GM23338 (cell line): Measurements from ENCODE around the gene HAUS8. TPM values are rescaled to one million over a fixed set of nuclear protein-coding genes. Genes with fewer than 3 reads are reported as not detected.

Source experiments
- ATAC-seq: fragments of 200-7000 bp; cut with Tn5 transposase; 3 replicates; pipeline ENCODE4 v1.9.1; 2020
- DNase-seq: peaks from one replicate; pipeline ENCODE4 v3.0.0-alpha.2; 2015; ENCODE audit warnings: low spot score
- H2AFZ ChIP-seq: fragments of 200-600 bp; sonication (generic); 2 replicates; pipeline ENCODE4 v1.8.0; 2016; ENCODE audit warnings: antibody characterized with exemption, mild to moderate bottlenecking, moderate library complexity
- H3F3A ChIP-seq: fragments of 200-600 bp; sonication (generic); replicated peaks from 2 replicates; pipeline ENCODE4 v1.8.0; 2017; ENCODE audit warnings: antibody characterized with exemption, mixed run types, low read depth
- H3K27ac ChIP-seq: fragments of 200-600 bp; sonication (generic); 2 replicates; pipeline ENCODE4 v1.6.1; 2016; ENCODE audit warnings: low read depth
- H3K27me3 ChIP-seq: fragments of 200-600 bp; sonication (generic); 2 replicates; pipeline ENCODE4 v1.8.0; 2016; ENCODE audit warnings: mild to moderate bottlenecking, mixed run types, moderate library complexity; ENCODE audit not compliant: insufficient read depth
- H3K36me3 ChIP-seq: fragments of 200-600 bp; sonication (generic); 2 replicates; pipeline ENCODE4 v1.8.0; 2016; ENCODE audit warnings: mild to moderate bottlenecking; ENCODE audit not compliant: insufficient read depth
- H3K4me1 ChIP-seq: fragments of 200-600 bp; sonication (generic); 2 replicates; pipeline ENCODE4 v1.8.0; 2016; ENCODE audit warnings: mild to moderate bottlenecking, moderate library complexity; ENCODE audit not compliant: insufficient read depth
- H3K4me2 ChIP-seq: fragments of 200-600 bp; sonication (generic); 2 replicates; pipeline ENCODE4 v1.7.1; 2017; ENCODE audit warnings: mixed run types
- H3K4me3 ChIP-seq: fragments of 200-600 bp; sonication (generic); 2 replicates; pipeline ENCODE4 v1.6.1; 2016; ENCODE audit warnings: mixed run types
- H3K79me2 ChIP-seq: fragments of 200-600 bp; sonication (generic); replicated peaks from 2 replicates; pipeline ENCODE4 v1.8.0; 2017; ENCODE audit warnings: mild to moderate bottlenecking; ENCODE audit not compliant: insufficient read depth
- H3K9me2 ChIP-seq: fragments of 200-600 bp; sonication (generic); 2 replicates; pipeline ENCODE4 v1.8.0; 2017; ENCODE audit not compliant: insufficient read depth
- H4K20me1 ChIP-seq: fragments of 200-600 bp; sonication (generic); replicated peaks from 2 replicates; pipeline ENCODE4 v1.8.0; 2017; ENCODE audit warnings: mild to moderate bottlenecking; ENCODE audit not compliant: insufficient read depth
- H3K27ac Mint-ChIP-seq: 2 replicates; pipeline ENCODE4 v1.8.0; 2020; ENCODE audit warnings: inconsistent platforms, mild to moderate bottlenecking, moderate library complexity, mixed read lengths
- H3K27me3 Mint-ChIP-seq: 3 replicates; pipeline ENCODE4 v1.8.0; 2022; ENCODE audit warnings: low read depth, mild to moderate bottlenecking, moderate library complexity, mixed read lengths, inconsistent platforms; ENCODE audit not compliant: insufficient read depth, poor library complexity
- H3K36me3 Mint-ChIP-seq: 3 replicates; pipeline ENCODE4 v1.8.0; 2021; ENCODE audit warnings: low read depth, mild to moderate bottlenecking, inconsistent platforms, moderate library complexity, mixed read lengths
- H3K4me1 Mint-ChIP-seq: 3 replicates; pipeline ENCODE4 v1.8.0; 2020; ENCODE audit warnings: mild to moderate bottlenecking, inconsistent platforms, mixed read lengths
- H3K4me3 Mint-ChIP-seq: 3 replicates; pipeline ENCODE4 v1.8.0; 2021; ENCODE audit warnings: moderate library complexity, mild to moderate bottlenecking, inconsistent platforms, mixed read lengths
- H3K9me3 Mint-ChIP-seq: 3 replicates; pipeline ENCODE4 v1.8.0; 2020; ENCODE audit warnings: moderate library complexity, mild to moderate bottlenecking, inconsistent platforms, mixed read lengths
- CREB1 ChIP-seq: fragments of 250-450 bp; sonication (Bioruptor Pico); IDR thresholded peaks from 2 replicates; pipeline ENCODE4 v1.5.0; 2020; ENCODE audit warnings: low read depth, mild to moderate bottlenecking, moderate library complexity
- CTCF ChIP-seq, 2 experiments: fragments of 200-600 bp in 1 of 2; sonication (generic) in 1 of 2; conservative IDR thresholded peaks; 2 replicates each; pipeline versions ENCODE4 v1.5.1 to v1.6.1; 2016 to 2017; ENCODE audit warnings: antibody characterized with exemption in 2 of 2, low read depth in 2 of 2, mild to moderate bottlenecking in 2 of 2, moderate library complexity in 1 of 2
- ETS1 ChIP-seq: IDR thresholded peaks from 2 replicates; pipeline ENCODE4 v1.6.1; 2016; ENCODE audit warnings: antibody characterized with exemption
- EZH2 ChIP-seq: fragments of 200-600 bp; sonication (generic); IDR thresholded peaks from one replicate; pipeline ENCODE4 v1.8.0; 2017; ENCODE audit warnings: antibody characterized with exemption, mild to moderate bottlenecking, low read depth; ENCODE audit not compliant: unreplicated experiment
- EZH2phosphoT487 ChIP-seq: fragments of 200-600 bp; sonication (generic); IDR thresholded peaks from one replicate; pipeline ENCODE4 v1.8.1; 2018; ENCODE audit warnings: antibody characterized with exemption; ENCODE audit not compliant: unreplicated experiment
- JUNB ChIP-seq: IDR thresholded peaks from one replicate; pipeline ENCODE4 v1.6.1; 2016; ENCODE audit warnings: antibody characterized with exemption; ENCODE audit not compliant: unreplicated experiment
- NANOG ChIP-seq: IDR thresholded peaks from 2 replicates; pipeline ENCODE4 v1.6.1; 2016; ENCODE audit warnings: antibody characterized with exemption, borderline replicate concordance
- POLR2AphosphoS5 ChIP-seq: IDR thresholded peaks from 2 replicates; pipeline ENCODE4 v1.6.1; 2016; ENCODE audit warnings: antibody characterized with exemption, low read depth
- REST ChIP-seq: IDR thresholded peaks from one replicate; pipeline ENCODE4 v1.6.1; 2018; ENCODE audit warnings: antibody characterized with exemption; ENCODE audit not compliant: unreplicated experiment
- STAT1 ChIP-seq: IDR thresholded peaks from one replicate; pipeline ENCODE4 v1.6.1; 2016; ENCODE audit warnings: antibody characterized with exemption; ENCODE audit not compliant: unreplicated experiment
- ZNF114 ChIP-seq: fragments of 250-450 bp; sonication (Bioruptor Pico); IDR thresholded peaks from 2 replicates; pipeline ENCODE4 v1.5.0; 2020; ENCODE audit warnings: mild to moderate bottlenecking, moderate library complexity
- ZNF331 ChIP-seq: fragments of 250-450 bp; sonication (Bioruptor Pico); IDR thresholded peaks from 2 replicates; pipeline ENCODE4 v1.5.0; 2020; ENCODE audit warnings: low read depth, mild to moderate bottlenecking, moderate library complexity
- ZNF462 ChIP-seq: fragments of 250-450 bp; sonication (Bioruptor Pico); IDR thresholded peaks from 2 replicates; pipeline ENCODE4 v1.5.0; 2020; ENCODE audit warnings: mild to moderate bottlenecking, moderate library complexity
- polyA plus RNA-seq: library from polyadenylated mRNA; unstranded; fragments of >200 nt; fragmentation: Nextera tagmentation; extraction: Ambion mirVana; gene quantifications from 2 replicates; pipeline ENCODE4 v1.2.1, GENCODE V29; 2016
- total RNA-seq: library from RNA; depleted of rRNA; stranded (reverse); fragments of >200 nt; shearing (Covaris generic); gene quantifications from 2 replicates; pipeline ENCODE4 v1.2.3, GENCODE V29; 2014

The HAUS8 gene
- total and polyA plus RNA-seq, 2 experiments from 2014 or later = 11.1 to 33.3 TPM

- H2AFZ ChIP-seq = no peak overlapping the region
- Mint-ChIP-seq H3K4me1 (peaks cover 1% of the 10 kb centered on the region; the same call in 1 of the 3 replicates), H3K4me3 (no peak overlapping the region), H3K36me3 (peaks cover 14% of the 10 kb centered on the region), H3K9me3 (no peaks in the 10 kb centered on the region), H3K27me3 (peaks cover 13% of the 10 kb centered on the region), H3K27ac (no peak overlapping the region)
- H3K27me3 ChIP-seq = no peaks in the 10 kb centered on the region
- no peaks in the 10 kb centered on the region for H4K20me1 ChIP-seq
- H3K79me2 ChIP-seq = no peaks in the 10 kb centered on the region
- H3K36me3 ChIP-seq = no peaks in the 10 kb centered on the region
- no peaks in the 10 kb centered on the region for H3K9me2 ChIP-seq
- ATAC-seq (no peak), DNase-seq (no peak)
- H3F3A ChIP-seq = no peaks in the 10 kb centered on the region
- H3K4me3 ChIP-seq = no peak overlapping the region
- H3K4me2 ChIP-seq = no peak overlapping the region
- H3K4me1 ChIP-seq = no peaks in the 10 kb centered on the region; the same call in 1 of the 2 replicates
- no peak overlapping the region for H3K27ac ChIP-seq
- TF ChIP-seq ZNF331 (CRISPR knock-in tag) = no peak
- TF ChIP-seq EZH2phosphoT487 = no peak
- TF ChIP-seq CTCF (conservative IDR thresholded peaks at IDR 0.05; ENCODE audit: low read depth in 2 of 2) = no peak
- no peak for TF ChIP-seq ETS1
- no peak for TF ChIP-seq JUNB
- no peak for TF ChIP-seq NANOG
- TF ChIP-seq POLR2AphosphoS5 = no peak
- no peak for TF ChIP-seq ZNF462 (CRISPR knock-in tag)
- no peak for TF ChIP-seq ZNF114 (CRISPR knock-in tag)
- no peak for TF ChIP-seq STAT1
- TF ChIP-seq CREB1 (CRISPR knock-in tag) = no peak
- TF ChIP-seq REST = no peak
- no peak for TF ChIP-seq EZH2
These were observed 68.7 kb downstream of the HAUS8 start for GRCh38 chr19:17006579-17006978.
